Vagina (tissue), 2 donors: ENCODE results near the gene TAF11L6.
"Not testable (repeated sequence)": the region's sequence is repeated elsewhere in the genome, so short reads cannot be mapped to it uniquely, and the experiment has no call there.

Source experiments
- POLR2A ChIP-seq, 2 donors: fragments of 450-650 bp; IDR thresholded peaks; one replicate each; pipeline ENCODE4 v1.6.1; 2017; ENCODE audit warnings: antibody characterized with exemption in 2 of 2, mild to moderate bottlenecking in 2 of 2, moderate library complexity in 2 of 2
- TF ChIP-seq, protein P1 (sequence below), 3 experiments: fragments of 450-650 bp in 2 of 3; fragments of 200-600 bp in 1 of 3; sonication (generic) in 1 of 3; IDR thresholded peaks; one replicate each; pipeline ENCODE4 v1.5.1; 2017 to 2019; ENCODE audit warnings: antibody characterized with exemption in 3 of 3, mild to moderate bottlenecking in 2 of 3, moderate library complexity in 2 of 3

DNA sequence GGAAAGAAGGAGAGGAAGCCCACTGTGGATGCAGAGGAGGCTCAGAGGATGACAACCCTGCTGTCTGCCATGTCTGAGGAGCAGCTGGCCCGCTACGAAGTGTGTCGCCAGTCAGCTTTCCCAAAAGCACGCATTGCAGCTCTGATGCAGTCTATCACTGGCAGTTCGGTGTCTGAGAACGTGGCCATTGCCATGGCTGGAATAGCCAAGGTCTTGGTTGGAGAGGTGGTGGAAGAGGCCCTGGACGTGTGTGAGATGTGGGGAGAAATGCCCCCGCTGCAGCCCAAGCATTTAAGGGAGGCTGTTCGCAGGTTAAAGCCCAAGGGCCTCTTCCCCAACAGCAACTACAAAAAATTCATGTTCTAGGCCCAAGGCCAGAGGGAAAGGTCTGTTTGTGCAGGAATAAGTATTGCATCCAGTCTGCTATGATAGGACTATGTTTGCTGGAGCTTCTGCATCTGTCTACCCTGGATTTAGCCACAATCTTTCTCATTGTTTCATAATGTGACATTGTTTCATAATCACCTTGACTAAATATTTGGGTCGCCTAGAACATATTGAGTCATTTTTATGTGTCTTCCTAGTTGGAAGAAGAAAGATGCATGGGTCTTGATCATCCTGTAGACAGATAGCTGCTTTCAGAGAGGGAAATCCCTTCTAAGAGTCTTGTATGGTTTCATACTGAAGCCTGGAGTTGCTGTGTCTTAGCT is 41.9 kb upstream of the TAF11L6 start:
- TF ChIP-seq, protein P1, sequence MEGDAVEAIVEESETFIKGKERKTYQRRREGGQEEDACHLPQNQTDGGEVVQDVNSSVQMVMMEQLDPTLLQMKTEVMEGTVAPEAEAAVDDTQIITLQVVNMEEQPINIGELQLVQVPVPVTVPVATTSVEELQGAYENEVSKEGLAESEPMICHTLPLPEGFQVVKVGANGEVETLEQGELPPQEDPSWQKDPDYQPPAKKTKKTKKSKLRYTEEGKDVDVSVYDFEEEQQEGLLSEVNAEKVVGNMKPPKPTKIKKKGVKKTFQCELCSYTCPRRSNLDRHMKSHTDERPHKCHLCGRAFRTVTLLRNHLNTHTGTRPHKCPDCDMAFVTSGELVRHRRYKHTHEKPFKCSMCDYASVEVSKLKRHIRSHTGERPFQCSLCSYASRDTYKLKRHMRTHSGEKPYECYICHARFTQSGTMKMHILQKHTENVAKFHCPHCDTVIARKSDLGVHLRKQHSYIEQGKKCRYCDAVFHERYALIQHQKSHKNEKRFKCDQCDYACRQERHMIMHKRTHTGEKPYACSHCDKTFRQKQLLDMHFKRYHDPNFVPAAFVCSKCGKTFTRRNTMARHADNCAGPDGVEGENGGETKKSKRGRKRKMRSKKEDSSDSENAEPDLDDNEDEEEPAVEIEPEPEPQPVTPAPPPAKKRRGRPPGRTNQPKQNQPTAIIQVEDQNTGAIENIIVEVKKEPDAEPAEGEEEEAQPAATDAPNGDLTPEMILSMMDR (IDR thresholded peaks at IDR 0.05) = not testable (repeated sequence)
- TF ChIP-seq POLR2A (IDR thresholded peaks at IDR 0.05) = not testable (repeated sequence)
